Kidney (tissue), 14 donors: ENCODE data around the gene C1QB. TPM values are rescaled to one million over a fixed set of nuclear protein-coding genes. Genes with fewer than 3 reads are reported as not detected.

ENCODE experiments used
- DNase-seq, 5 donors: peaks; one replicate each; pipeline ENCODE4 v3.0.0-alpha.2; 2013 to 2020
- FAIRE-seq: peaks from 2 replicates; lab custom pipeline; 2012; peaks lifted over from hg19 to GRCh38; lab: Jason Lieb, UNC
- H3K27ac ChIP-seq, 2 donors: one replicate each; pipeline ENCODE4 v1.7.0; 2013; ENCODE audit warnings: low read depth in 2 of 2, low read length in 2 of 2, inconsistent platforms in 1 of 2
- H3K27me3 ChIP-seq: one replicate; pipeline ENCODE4 v1.7.1; 2013; ENCODE audit warnings: low read length, inconsistent platforms; ENCODE audit not compliant: control insufficient read depth, insufficient read depth
- H3K36me3 ChIP-seq, 3 donors: one replicate each; pipeline versions ENCODE4 v1.7.0 to v1.7.1; 2013; ENCODE audit warnings: low read length in 3 of 3, control low read depth in 1 of 3, inconsistent platforms in 1 of 3; ENCODE audit not compliant: insufficient read depth in 3 of 3, control insufficient read depth in 2 of 3
- H3K4me1 ChIP-seq, 3 donors: one replicate each; pipeline versions ENCODE4 v1.7.0 to v1.7.1; 2013; ENCODE audit warnings: low read length in 3 of 3, inconsistent platforms in 1 of 3, low read depth in 1 of 3; ENCODE audit not compliant: control insufficient read depth in 2 of 3, insufficient read depth in 2 of 3
- H3K4me3 ChIP-seq, 3 donors: one replicate each; pipeline versions ENCODE4 v1.7.0 to v1.8.1; 2013; ENCODE audit warnings: low read length in 3 of 3, control low read depth in 1 of 3, inconsistent platforms in 1 of 3
- H3K9ac ChIP-seq, 3 donors: one replicate each; pipeline versions ENCODE4 v1.7.0 to v1.7.1; 2013; ENCODE audit warnings: low read length in 3 of 3, control low read depth in 1 of 3, inconsistent platforms in 1 of 3
- H3K9me3 ChIP-seq, 3 donors: one replicate each; pipeline versions ENCODE4 v1.7.0 to v1.7.1; 2013; ENCODE audit warnings: low read length in 3 of 3, control low read depth in 1 of 3, inconsistent platforms in 1 of 3; ENCODE audit not compliant: control insufficient read depth in 2 of 3, insufficient read depth in 1 of 3
- CTCF ChIP-seq: IDR thresholded peaks from 3 replicates; pipeline ENCODE4 v1.5.1; 2012; ENCODE audit warnings: mild to moderate bottlenecking, moderate library complexity, borderline replicate concordance; ENCODE audit not compliant: insufficient read depth; ENCODE audit errors: extremely low read depth
- intact Hi-C: fragments of 100-400 bp; cut with DNase I; formaldehyde crosslinking; loops from one replicate; pipeline ENCODE4 v1.11.1; 2022
- polyA plus RNA-seq: library from polyadenylated mRNA; stranded (reverse); fragments of 350-450 nt; fragmentation: Illumina TruSeq; extraction: RNeasy Lipid Tissue Mini Kit (QIAGEN cat#74804); gene quantifications from one replicate; pipeline ENCODE4 v1.2.3, GENCODE V29; 2014; ENCODE audit warnings: low read depth, low replicate concordance; ENCODE audit not compliant: insufficient read depth
- total RNA-seq: library from RNA; stranded (reverse); fragmentation: NEBNext Ultra II Directional; extraction: Animal tissue kit (Norgen Biotek cat#: 25700); gene quantifications from one replicate; pipeline ENCODE4 v1.2.1, GENCODE V29; 2021
- donor health status: control.
- donor health status: control.
- donor health status: control.
- donor health status: control.
- donor health status: control.
- donor health status: DM: yes; HTN: yes; CAD: no.
- donor health status: Normal renal cell carcinoma (clear cell type).

The C1QB gene
- total and polyA plus RNA-seq, 2 donors from 2014 or later = 95.1 to 296 TPM

- Histone ChIP-seq H3K9me3 (no peaks in the 10 kb centered on the region), H3K27me3 (peaks cover 3% of the 10 kb centered on the region), H3K36me3 (no peaks in the 10 kb centered on the region), H3K9ac (no peak overlapping the region), H3K4me1 (no peaks in the 10 kb centered on the region), H3K27ac (no peak overlapping the region), H3K4me3 (no peak overlapping the region)
- no peak for TF ChIP-seq CTCF
- no peak for FAIRE-seq
- intact Hi-C loops = no loop called here
- DNase-seq = no peak
Measured at GRCh38 chr1:22615886-22616285, 37.1 kb upstream of the C1QB start.

- DNase-seq (no peak), FAIRE-seq (no peak)
- Histone ChIP-seq H3K9me3 (no peaks in the 10 kb centered on the region), H3K27ac (no peak overlapping the region), H3K9ac (no peak overlapping the region), H3K4me1 (no peaks in the 10 kb centered on the region), H3K36me3 (no peaks in the 10 kb centered on the region), H3K27me3 (peaks cover 3% of the 10 kb centered on the region), H3K4me3 (no peak overlapping the region)
- no peak for TF ChIP-seq CTCF
- intact Hi-C loops = no loop called here
Measured at GRCh38 chr1:22616571-22616970, 36.5 kb upstream of the C1QB start.

- FAIRE-seq = no peak
- no peak for TF ChIP-seq CTCF
- no peaks in the 10 kb centered on the region for H3K36me3 ChIP-seq
- intact Hi-C loops = no loop called here
- H3K9ac ChIP-seq = no peak overlapping the region
- DNase-seq = no peak
- H3K4me1 ChIP-seq = no peaks in the 10 kb centered on the region
- H3K4me3 ChIP-seq = no peak overlapping the region
- H3K9me3 ChIP-seq = no peaks in the 10 kb centered on the region
- H3K27me3 ChIP-seq = peaks cover 3% of the 10 kb centered on the region
- H3K27ac ChIP-seq = no peak overlapping the region
Measured at GRCh38 chr1:22618056-22618455, 35.0 kb upstream of the C1QB start.

GRCh38 chr1:22619252-22619651 is 33.8 kb upstream of the C1QB start:
- H3K27ac ChIP-seq = no peak overlapping the region
- DNase-seq = no peak
- FAIRE-seq = no peak
- no peak overlapping the region for H3K4me3 ChIP-seq
- H3K27me3 ChIP-seq = peaks cover 3% of the 10 kb centered on the region
- H3K4me1 ChIP-seq = no peaks in the 10 kb centered on the region
- intact Hi-C loops = no loop called here
- TF ChIP-seq CTCF = no peak
- no peak overlapping the region for H3K9ac ChIP-seq
- no peaks in the 10 kb centered on the region for H3K9me3 ChIP-seq
- H3K36me3 ChIP-seq = no peaks in the 10 kb centered on the region
